Ramos (cell line): ENCODE data around the gene HLA-DPB1.
"Not testable (repeated sequence)": the region's sequence is repeated elsewhere in the genome, so short reads cannot be mapped to it uniquely, and the experiment has no call there.

ENCODE experiments used
- in situ Hi-C: fragments of 300-500 bp; cut with MboI; formaldehyde crosslinking; loops from one replicate; pipeline ENCODE4 v1.14.3; 2022; ENCODE audit warnings: low sequenced_read_pairs; ENCODE audit not compliant: unreplicated experiment

The HLA-DPB1 gene

GRCh38 chr6:33092385-33092784 lies 16.6 kb downstream of the HLA-DPB1 start:
- in situ Hi-C loops = no loop called here

GRCh38 chr6:33093855-33094254 lies 18.1 kb downstream of the HLA-DPB1 start:
- in situ Hi-C loops = no loop called here

GRCh38 chr6:33095681-33096080 lies 19.9 kb downstream of the HLA-DPB1 start:
- in situ Hi-C loops = no loop called here

GRCh38 chr6:33101121-33101737 lies 25.4 kb downstream of the HLA-DPB1 start:
- in situ Hi-C loops = not testable (repeated sequence)

- in situ Hi-C loops = no loop called here
Observed at GRCh38 chr6:33103776-33104175, 28.0 kb downstream of the HLA-DPB1 start.

GRCh38 chr6:33104887-33105286 lies 29.1 kb downstream of the HLA-DPB1 start:
- in situ Hi-C loops = no loop called here

- in situ Hi-C loops = no loop called here
Observed at GRCh38 chr6:33105386-33105785, 29.6 kb downstream of the HLA-DPB1 start.

- in situ Hi-C loops = no loop called here
Observed at GRCh38 chr6:33105916-33106871, 30.4 kb downstream of the HLA-DPB1 start.

GRCh38 chr6:33107641-33108040 lies 31.9 kb downstream of the HLA-DPB1 start:
- in situ Hi-C loops = no loop called here

GRCh38 chr6:33108307-33108706 lies 32.5 kb downstream of the HLA-DPB1 start:
- in situ Hi-C loops = no loop called here

- in situ Hi-C loops = loop anchor here (10.0 kb wide), 1 partner anchor 133 kb away; no protein-coding TSS in a partner anchor
Observed at GRCh38 chr6:33112148-33112547, 36.4 kb downstream of the HLA-DPB1 start.

- in situ Hi-C loops = loop anchor here (10.0 kb wide), 1 partner anchor 131 kb away; no protein-coding TSS in a partner anchor
Observed at GRCh38 chr6:33113755-33114154, 38.0 kb downstream of the HLA-DPB1 start.

GRCh38 chr6:33114406-33114805 lies 38.6 kb downstream of the HLA-DPB1 start:
- in situ Hi-C loops = loop anchor here (10.0 kb wide), 1 partner anchor 130 kb away; no protein-coding TSS in a partner anchor

- in situ Hi-C loops = loop anchor here (10.0 kb wide), 1 partner anchor 128 kb away; no protein-coding TSS in a partner anchor
Observed at GRCh38 chr6:33116417-33116816, 40.6 kb downstream of the HLA-DPB1 start.

- in situ Hi-C loops = loop anchor here (10.0 kb wide), 1 partner anchor 128 kb away; no protein-coding TSS in a partner anchor
Observed at GRCh38 chr6:33116841-33117711, 41.3 kb downstream of the HLA-DPB1 start.

GRCh38 chr6:33117811-33118277 lies 42.1 kb downstream of the HLA-DPB1 start:
- in situ Hi-C loops = loop anchor here (10.0 kb wide), 1 partner anchor 127 kb away; no protein-coding TSS in a partner anchor

- in situ Hi-C loops = loop anchor here (10.0 kb wide), 1 partner anchor 126 kb away; no protein-coding TSS in a partner anchor
Observed at GRCh38 chr6:33118525-33119123, 42.8 kb downstream of the HLA-DPB1 start.

GRCh38 chr6:33120001-33120400 lies 44.2 kb downstream of the HLA-DPB1 start:
- in situ Hi-C loops = no loop called here

- in situ Hi-C loops = no loop called here
Observed at GRCh38 chr6:33123181-33123580, 47.4 kb downstream of the HLA-DPB1 start.
